CD4-positive, alpha-beta T cell (primary cell): Measurements from ENCODE around the gene ZNF79. TPM values are rescaled to one million over a fixed set of nuclear protein-coding genes. Genes with fewer than 3 reads are reported as not detected.

Source experiments
- ATAC-seq: fragments of 200-7000 bp; cut with Tn5 transposase; one replicate; pipeline ENCODE4 v1.10.0; 2022; ENCODE audit warnings: mild to moderate bottlenecking; ENCODE audit not compliant: poor library complexity
- CTCF ChIA-PET: fragments of 350-600 bp; sonication (Branson Sonifier 250); formaldehyde crosslinking; loops from one replicate; lab custom pipeline; 2021; ENCODE audit warnings: antibody characterized with exemption, inconsistent platforms; lab: Charles Lee
- POLR2A ChIA-PET: fragments of 350-600 bp; sonication (Branson Sonifier 250); formaldehyde crosslinking; loops from one replicate; lab custom pipeline; 2021; ENCODE audit warnings: antibody characterized with exemption, inconsistent platforms; lab: Charles Lee
- DNase-seq, 14 experiments: peaks; one replicate each; pipeline ENCODE4 v3.0.0-alpha.2; 2013 to 2020; ENCODE audit warnings: mixed read lengths in 2 of 14
- H3K27ac ChIP-seq, 2 donors: one replicate each; pipeline versions ENCODE4 v1.5.1 to v1.7.0; 2013; ENCODE audit warnings: low read length in 2 of 2, low read depth in 1 of 2, mild to moderate bottlenecking in 1 of 2
- H3K27me3 ChIP-seq, 2 experiments: 1 replicate in 1 of 2; 2 replicates in 1 of 2; pipeline versions ENCODE4 v1.6.1 to v1.7.0; 2013; ENCODE audit warnings: low read length in 2 of 2, control low read depth in 1 of 2, mild to moderate bottlenecking in 1 of 2, moderate library complexity in 1 of 2; ENCODE audit not compliant: insufficient read depth in 2 of 2, control insufficient read depth in 1 of 2
- H3K36me3 ChIP-seq: one replicate; pipeline ENCODE4 v1.6.1; 2013; ENCODE audit warnings: low read length, control low read depth; ENCODE audit not compliant: insufficient read depth
- H3K4me1 ChIP-seq: one replicate; pipeline ENCODE4 v1.6.1; 2013; ENCODE audit warnings: low read length, control low read depth; ENCODE audit not compliant: insufficient read depth
- H3K4me3 ChIP-seq: one replicate; pipeline ENCODE4 v1.5.1; 2013; ENCODE audit warnings: mild to moderate bottlenecking, low read length, moderate library complexity
- H3K9me3 ChIP-seq, 2 experiments: 1 replicate in 1 of 2; 2 replicates in 1 of 2; pipeline versions ENCODE4 v1.6.1 to v1.7.0; 2013; ENCODE audit warnings: low read length in 2 of 2, mild to moderate bottlenecking in 2 of 2, control low read depth in 1 of 2, moderate library complexity in 1 of 2; ENCODE audit not compliant: control insufficient read depth in 1 of 2, insufficient read depth in 1 of 2
- H3K27ac Mint-ChIP-seq: one replicate; pipeline ENCODE4 v1.8.0; 2020; ENCODE audit warnings: mixed read lengths
- H3K27me3 Mint-ChIP-seq: one replicate; pipeline ENCODE4 v1.8.0; 2021; ENCODE audit warnings: mixed read lengths
- H3K36me3 Mint-ChIP-seq: one replicate; pipeline ENCODE4 v1.8.0; 2021; ENCODE audit warnings: low read depth, mixed read lengths
- H3K4me1 Mint-ChIP-seq: one replicate; pipeline ENCODE4 v1.8.0; 2021; ENCODE audit warnings: low read depth, mixed read lengths
- H3K4me3 Mint-ChIP-seq: one replicate; pipeline ENCODE4 v1.8.0; 2020; ENCODE audit warnings: mild to moderate bottlenecking, mixed read lengths
- H3K9me3 Mint-ChIP-seq: one replicate; pipeline ENCODE4 v1.8.0; 2020; ENCODE audit warnings: mixed read lengths
- intact Hi-C, 2 experiments: fragments of 100-400 bp; cut with DNase I in 1 of 2; cut with micrococcal nuclease in 1 of 2; formaldehyde crosslinking; loops; one replicate each; pipeline versions ENCODE4 v1.15.1 to v1.9.0; 2023 to 2025; cut with DNase I, micrococcal nuclease
- total RNA-seq, 174 experiments: library from RNA in 2 of 174; stranded (reverse) in 2 of 174; gene quantifications; one replicate each; pipeline ENCODE4 v1.2.3 and lab custom pipeline; 2021 to 2026
- TF ChIP-seq, protein P1 (sequence below): fragments of 200-600 bp; IDR thresholded peaks from one replicate; pipeline ENCODE4 v1.8.0; 2022; ENCODE audit warnings: antibody characterized with exemption, mild to moderate bottlenecking

Gene ZNF79
- total RNA-seq, 2 experiments from 2014 or later = 4.3 to 4.9 TPM

DNA sequence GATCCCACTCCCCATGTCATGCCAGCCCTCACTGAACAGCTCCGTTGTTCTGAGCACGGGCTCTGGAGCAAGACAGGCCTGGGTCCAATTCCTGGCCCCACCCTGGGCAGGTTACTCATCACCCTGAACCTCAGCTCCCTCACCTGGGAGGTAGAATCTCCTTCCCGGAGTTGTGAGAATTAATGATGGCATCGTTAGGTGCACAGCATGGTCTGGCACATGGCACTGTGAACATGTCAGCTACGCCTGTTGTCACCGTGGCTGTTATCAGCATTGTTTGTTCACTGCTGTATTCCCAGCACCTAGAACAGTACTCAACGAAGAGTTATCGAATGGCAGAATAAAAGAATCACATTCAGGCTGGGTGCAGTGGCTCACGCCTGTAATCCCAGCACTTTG, 70.1 kb downstream of the ZNF79 start:
- Mint-ChIP-seq H3K4me1 (no peaks in the 10 kb centered on the region), H3K27me3 (no peaks in the 10 kb centered on the region), H3K36me3 (peaks cover 34% of the 10 kb centered on the region), H3K9me3 (no peaks in the 10 kb centered on the region), H3K27ac (no peak overlapping the region), H3K4me3 (no peak overlapping the region)
- Histone ChIP-seq H3K4me1 (peaks cover 2% of the 10 kb centered on the region), H3K36me3 (peaks cover 50% of the 10 kb centered on the region), H3K27ac (no peak overlapping the region), H3K4me3 (no peak overlapping the region), H3K9me3 (no peaks in the 10 kb centered on the region), H3K27me3 (no peaks in the 10 kb centered on the region)
- DNase-seq (no peak), ATAC-seq (no peak)
- TF ChIP-seq, protein P1, sequence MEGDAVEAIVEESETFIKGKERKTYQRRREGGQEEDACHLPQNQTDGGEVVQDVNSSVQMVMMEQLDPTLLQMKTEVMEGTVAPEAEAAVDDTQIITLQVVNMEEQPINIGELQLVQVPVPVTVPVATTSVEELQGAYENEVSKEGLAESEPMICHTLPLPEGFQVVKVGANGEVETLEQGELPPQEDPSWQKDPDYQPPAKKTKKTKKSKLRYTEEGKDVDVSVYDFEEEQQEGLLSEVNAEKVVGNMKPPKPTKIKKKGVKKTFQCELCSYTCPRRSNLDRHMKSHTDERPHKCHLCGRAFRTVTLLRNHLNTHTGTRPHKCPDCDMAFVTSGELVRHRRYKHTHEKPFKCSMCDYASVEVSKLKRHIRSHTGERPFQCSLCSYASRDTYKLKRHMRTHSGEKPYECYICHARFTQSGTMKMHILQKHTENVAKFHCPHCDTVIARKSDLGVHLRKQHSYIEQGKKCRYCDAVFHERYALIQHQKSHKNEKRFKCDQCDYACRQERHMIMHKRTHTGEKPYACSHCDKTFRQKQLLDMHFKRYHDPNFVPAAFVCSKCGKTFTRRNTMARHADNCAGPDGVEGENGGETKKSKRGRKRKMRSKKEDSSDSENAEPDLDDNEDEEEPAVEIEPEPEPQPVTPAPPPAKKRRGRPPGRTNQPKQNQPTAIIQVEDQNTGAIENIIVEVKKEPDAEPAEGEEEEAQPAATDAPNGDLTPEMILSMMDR = no peak
- ChIA-PET POLR2A (no interaction called here), CTCF (no interaction called here)
- intact Hi-C loops = no loop called here

Other genes starting within 250 kb of the ZNF79 start
- gene GARNL3, start 159.6 kb upstream of the ZNF79 start, total RNA-seq = 1 to 10 TPM in 1 of 2 experiments, under 1 TPM in 1; 0.63 to 1.8 TPM
- gene SLC2A8, start 27.2 kb upstream of the ZNF79 start, total RNA-seq = 1 to 10 TPM; 1.6 to 1.8 TPM
- 1,000 to 10,000 TPM; 1,884 to 1,993 TPM for gene RPL12, start 27.0 kb downstream of the ZNF79 start, total RNA-seq
- gene LRSAM1, start 27.1 kb downstream of the ZNF79 start, total RNA-seq = 10 to 100 TPM; 11.4 to 16.0 TPM
- gene STXBP1, start 187.9 kb downstream of the ZNF79 start, total RNA-seq = 1 to 10 TPM; 1.9 to 3.4 TPM